ENCODE data around the gene NSUN5. TPM values are rescaled to one million over a fixed set of nuclear protein-coding genes. Genes with fewer than 3 reads are reported as not detected.
"Not testable (repeated sequence)": the region's sequence is repeated elsewhere in the genome, so short reads cannot be mapped to it uniquely, and the experiment has no call there.

The NSUN5 gene
- total RNA-seq, 4 donors from 2014 or later: 21.6 to 31.5 (median 27.1) TPM

DNA sequence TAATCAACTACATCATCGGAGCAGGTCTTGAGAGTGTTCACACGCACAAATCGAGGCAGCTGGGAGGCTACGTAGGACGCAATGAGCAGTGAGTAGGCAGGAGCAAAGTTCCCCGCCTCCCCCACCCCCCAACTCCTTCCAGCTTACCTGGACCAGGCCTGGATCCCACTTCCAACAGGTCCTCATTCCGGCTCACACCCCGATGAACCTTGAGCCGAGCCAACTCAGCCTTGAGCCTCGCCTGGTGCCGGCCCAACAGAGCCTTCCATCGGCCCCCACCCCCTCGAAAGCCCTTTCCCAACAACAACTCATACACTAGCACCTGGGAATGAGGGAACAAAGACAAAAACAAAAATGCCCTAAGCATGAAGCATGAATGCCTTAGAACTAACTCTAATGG is 1.2 kb downstream of the NSUN5 start:
- intact Hi-C loops (cut with DNase I): no loop called here
- peaks cover 11 to 23% (median 17%) of the 10 kb centered on the region in 4 donors for H3K4me1 ChIP-seq
- WGBS: 92% methylated on average over 13 of the region's 13 CpGs
- H3K4me3 ChIP-seq: peak overlapping the region in 2 of 4 donors; percentile 84 to 92
- no peak overlapping the region for H3K27ac ChIP-seq (replicated peaks in 1 of 4)
- peaks cover 16 to 47% (median 35%) of the 10 kb centered on the region in 4 donors for H3K36me3 ChIP-seq
- no peak for TF ChIP-seq POLR2AphosphoS5 (IDR thresholded peaks at IDR 0.05)
- TF ChIP-seq, protein P1, sequence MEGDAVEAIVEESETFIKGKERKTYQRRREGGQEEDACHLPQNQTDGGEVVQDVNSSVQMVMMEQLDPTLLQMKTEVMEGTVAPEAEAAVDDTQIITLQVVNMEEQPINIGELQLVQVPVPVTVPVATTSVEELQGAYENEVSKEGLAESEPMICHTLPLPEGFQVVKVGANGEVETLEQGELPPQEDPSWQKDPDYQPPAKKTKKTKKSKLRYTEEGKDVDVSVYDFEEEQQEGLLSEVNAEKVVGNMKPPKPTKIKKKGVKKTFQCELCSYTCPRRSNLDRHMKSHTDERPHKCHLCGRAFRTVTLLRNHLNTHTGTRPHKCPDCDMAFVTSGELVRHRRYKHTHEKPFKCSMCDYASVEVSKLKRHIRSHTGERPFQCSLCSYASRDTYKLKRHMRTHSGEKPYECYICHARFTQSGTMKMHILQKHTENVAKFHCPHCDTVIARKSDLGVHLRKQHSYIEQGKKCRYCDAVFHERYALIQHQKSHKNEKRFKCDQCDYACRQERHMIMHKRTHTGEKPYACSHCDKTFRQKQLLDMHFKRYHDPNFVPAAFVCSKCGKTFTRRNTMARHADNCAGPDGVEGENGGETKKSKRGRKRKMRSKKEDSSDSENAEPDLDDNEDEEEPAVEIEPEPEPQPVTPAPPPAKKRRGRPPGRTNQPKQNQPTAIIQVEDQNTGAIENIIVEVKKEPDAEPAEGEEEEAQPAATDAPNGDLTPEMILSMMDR (IDR thresholded peaks at IDR 0.05): no peak
- DNase-seq (ENCODE audit: extremely low spot score): no peak
- H3K9me3 ChIP-seq: no peaks in the 10 kb centered on the region
- H3K27me3 ChIP-seq: no peaks in the 10 kb centered on the region

DNA sequence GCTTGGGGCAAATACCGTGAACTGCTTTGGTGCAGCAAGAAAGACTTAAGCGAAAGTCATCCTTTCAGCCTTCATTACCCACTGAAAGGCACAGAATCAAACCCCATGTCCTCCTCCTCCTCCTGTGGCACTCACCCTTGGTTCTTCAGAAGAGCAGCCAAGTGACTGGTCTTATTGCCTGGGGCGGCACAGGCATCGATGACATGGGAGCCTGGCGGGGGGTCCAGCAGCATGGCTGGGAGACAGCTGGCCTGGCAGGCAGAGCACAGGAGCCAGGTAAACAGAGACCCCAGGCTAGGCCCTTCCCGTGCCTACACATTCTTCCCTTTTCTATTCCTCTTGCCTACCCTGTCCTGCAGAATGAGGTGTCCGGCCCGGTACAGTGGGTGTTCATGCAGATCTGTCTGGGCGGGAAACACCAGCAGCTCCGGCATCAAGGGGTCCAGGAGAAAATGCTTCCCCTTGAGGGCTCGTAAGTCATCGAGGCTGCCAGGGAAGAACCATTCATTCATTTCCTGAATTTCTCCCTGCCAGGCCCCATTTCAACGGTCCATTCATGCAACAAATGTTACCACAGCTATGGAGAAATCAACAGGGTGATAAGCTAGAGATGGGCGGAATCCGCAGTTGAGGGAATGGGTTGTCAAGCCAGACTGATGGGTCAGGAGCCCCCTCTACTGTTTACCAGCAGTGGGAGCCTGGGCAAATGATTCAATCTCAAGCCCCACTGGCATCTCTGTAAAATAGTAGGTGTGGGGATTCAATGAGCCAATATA is 3.8 kb downstream of the NSUN5 start:
- H3K4me3 ChIP-seq; H3K27ac ChIP-seq (replicated peaks in 1 of 4); H3K27me3 ChIP-seq; DNase-seq (ENCODE audit: extremely low spot score); H3K9me3 ChIP-seq; intact Hi-C loops (cut with DNase I): not testable (repeated sequence)
- WGBS: 72% methylated on average over 8 of the region's 15 CpGs
- Histone ChIP-seq H3K4me1 (peaks cover 11 to 23% (median 17%) of the 10 kb centered on the region in 4 donors), H3K36me3 (peaks cover 16 to 47% (median 35%) of the 10 kb centered on the region in 4 donors)

DNA sequence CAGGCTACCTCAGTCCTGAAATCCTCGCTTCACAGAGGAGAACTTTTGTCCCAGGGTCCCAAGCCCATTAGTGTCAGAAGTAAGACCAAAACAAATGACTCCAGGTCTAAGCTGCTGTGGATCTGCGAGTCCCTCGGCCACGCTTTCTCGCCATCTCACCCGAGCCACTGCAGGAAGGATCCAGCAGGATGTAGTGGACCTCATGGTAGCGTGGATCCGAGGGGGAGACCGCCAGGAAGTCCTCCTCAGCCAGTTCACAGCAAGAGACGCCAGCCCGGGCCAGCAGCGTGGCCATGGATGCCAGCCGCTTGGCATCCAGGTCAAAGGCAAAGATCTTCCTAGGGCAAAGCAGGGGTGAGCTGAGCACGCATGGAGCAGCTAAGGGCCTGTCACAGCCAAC is 4.6 kb downstream of the NSUN5 start:
- no peak overlapping the region for H3K4me3 ChIP-seq
- intact Hi-C loops (cut with DNase I): no loop called here
- TF ChIP-seq POLR2A (IDR thresholded peaks at IDR 0.05; ENCODE audit: low read depth): no peak
- TF ChIP-seq, protein P1 (IDR thresholded peaks at IDR 0.05): no peak
- no peak for TF ChIP-seq EP300 (IDR thresholded peaks at IDR 0.05)
- TF ChIP-seq POLR2AphosphoS5 (IDR thresholded peaks at IDR 0.05): no peak

DNA sequence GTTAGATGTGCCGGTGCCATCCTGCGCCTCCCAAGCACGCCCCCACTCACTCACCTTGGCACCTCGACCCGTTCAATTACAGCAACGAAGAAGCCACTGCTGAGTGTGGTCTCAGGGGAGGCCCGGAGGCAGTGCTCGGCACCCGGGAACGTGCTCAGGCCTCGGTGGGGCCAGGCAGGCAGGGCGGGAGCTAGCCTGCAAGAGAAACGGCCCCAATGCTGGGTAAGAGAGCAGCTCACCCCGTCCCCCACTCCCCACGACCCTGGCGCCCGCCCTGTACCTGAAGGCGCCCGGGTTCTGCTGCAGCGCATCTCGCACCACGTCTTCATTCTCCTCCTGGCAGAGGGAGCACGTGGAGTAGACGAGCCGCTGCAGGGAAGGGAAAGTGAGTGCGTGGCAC is 5.1 kb downstream of the NSUN5 start:
- 97% methylated on average over 12 of the region's 26 CpGs for WGBS
- no peak for TF ChIP-seq POLR2A (IDR thresholded peaks at IDR 0.05; ENCODE audit: low read depth)
- peaks cover 6 to 13% (median 8%) of the 10 kb centered on the region in 4 donors for H3K4me1 ChIP-seq
- no peaks in the 10 kb centered on the region for H3K27me3 ChIP-seq
- no peak overlapping the region for H3K4me3 ChIP-seq
- DNase-seq (ENCODE audit: extremely low spot score): no peak
- intact Hi-C loops (cut with DNase I): no loop called here
- H3K27ac ChIP-seq (replicated peaks in 1 of 4): no peak overlapping the region
- H3K36me3 ChIP-seq: peaks cover 16 to 47% (median 35%) of the 10 kb centered on the region in 4 donors
- H3K9me3 ChIP-seq: no peaks in the 10 kb centered on the region

More for the DNA sequence above, 4.6 kb downstream of the NSUN5 start:
- DNase-seq (ENCODE audit: extremely low spot score): no peak
- Histone ChIP-seq H3K9me3 (no peaks in the 10 kb centered on the region), H3K36me3 (peaks cover 16 to 47% (median 35%) of the 10 kb centered on the region in 4 donors), H3K27ac (replicated peaks in 1 of 4) (no peak overlapping the region), H3K4me1 (peaks cover 8 to 17% (median 13%) of the 10 kb centered on the region in 4 donors), H3K27me3 (no peaks in the 10 kb centered on the region)
- WGBS: 92% methylated on average over 10 of the region's 14 CpGs

DNA sequence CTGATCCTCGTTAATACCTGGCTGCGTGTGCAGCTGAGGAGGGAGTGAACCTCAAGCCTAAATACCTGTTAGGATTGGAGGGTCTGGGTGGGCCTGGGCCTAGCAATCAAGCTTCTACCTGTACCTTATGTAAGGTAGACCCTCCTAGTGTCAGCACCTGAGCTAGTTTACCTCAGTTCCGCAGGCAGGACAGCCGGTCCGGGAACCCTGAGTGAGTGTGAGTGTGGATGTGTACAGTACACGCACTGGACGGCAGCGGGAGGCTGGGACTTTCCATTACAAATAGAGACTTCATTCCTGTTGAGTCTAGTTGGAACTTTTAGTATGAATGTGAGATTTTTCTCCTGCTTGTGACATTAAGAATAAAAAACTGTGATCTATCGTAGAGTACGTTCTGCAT is 5.8 kb downstream of the NSUN5 start:
- H3K4me1 ChIP-seq; H3K27ac ChIP-seq (replicated peaks in 1 of 4); H3K4me3 ChIP-seq; intact Hi-C loops (cut with DNase I); H3K9me3 ChIP-seq; DNase-seq (ENCODE audit: extremely low spot score); H3K27me3 ChIP-seq: not testable (repeated sequence)
- 89% methylated on average over 10 of the region's 10 CpGs for WGBS
- H3K36me3 ChIP-seq: peaks cover 16 to 47% (median 35%) of the 10 kb centered on the region in 4 donors

DNA sequence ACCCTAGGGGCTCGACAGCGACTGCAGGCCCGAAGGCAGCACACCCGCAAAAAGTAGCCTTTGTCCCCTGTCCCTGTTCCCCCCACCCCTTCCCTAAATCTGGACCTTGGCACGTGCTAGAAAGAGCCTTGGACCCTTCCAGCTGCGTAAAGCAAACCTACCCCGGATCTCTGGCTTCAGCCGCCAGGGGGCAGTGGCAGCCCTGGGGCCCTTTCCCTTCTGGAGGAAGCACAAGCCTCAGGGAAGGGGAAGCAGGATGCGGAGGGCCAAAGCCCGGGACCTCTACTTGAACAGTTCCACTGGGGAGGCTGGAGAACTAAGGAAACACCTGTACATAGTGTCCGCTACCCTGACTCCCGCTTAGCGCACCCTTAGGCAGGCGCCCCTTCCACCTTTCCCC is 7.5 kb downstream of the NSUN5 start:
- peaks cover 16 to 34% (median 29%) of the 10 kb centered on the region in 4 donors for H3K36me3 ChIP-seq
- no CpG with 5 or more reads among the region's 14 CpGs for WGBS
- H3K4me1 ChIP-seq; intact Hi-C loops (cut with DNase I); DNase-seq (ENCODE audit: extremely low spot score); H3K9me3 ChIP-seq; H3K27me3 ChIP-seq; H3K4me3 ChIP-seq; H3K27ac ChIP-seq (replicated peaks in 1 of 4): not testable (repeated sequence)

DNA sequence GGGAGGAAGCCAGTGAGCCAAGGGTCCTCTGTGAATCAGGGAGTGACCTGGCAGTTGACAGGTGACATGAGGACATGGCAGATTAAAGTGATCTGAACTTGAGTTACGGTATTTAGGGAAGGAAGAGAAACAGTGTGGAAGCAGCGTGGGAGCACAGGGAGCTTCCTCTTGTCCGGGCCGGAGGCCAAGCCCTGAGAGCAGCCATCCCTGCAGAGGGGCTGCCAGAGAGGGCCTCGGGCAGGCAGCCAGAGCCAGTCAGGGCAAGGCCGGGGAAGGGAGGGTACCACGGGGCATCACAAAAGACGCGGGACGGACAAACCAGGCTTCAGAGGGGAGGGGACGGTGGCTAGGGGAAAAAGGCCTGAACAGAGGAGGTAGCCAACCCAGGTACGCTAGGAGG is 8.8 kb downstream of the NSUN5 start:
- WGBS: 27% methylated on average over 3 of the region's 12 CpGs
- H3K9me3 ChIP-seq; H3K4me3 ChIP-seq; intact Hi-C loops (cut with DNase I); H3K27me3 ChIP-seq; H3K27ac ChIP-seq (replicated peaks in 1 of 4); DNase-seq (ENCODE audit: extremely low spot score); H3K4me1 ChIP-seq: not testable (repeated sequence)
- peaks cover 16 to 22% (median 21%) of the 10 kb centered on the region in 4 donors for H3K36me3 ChIP-seq

DNA sequence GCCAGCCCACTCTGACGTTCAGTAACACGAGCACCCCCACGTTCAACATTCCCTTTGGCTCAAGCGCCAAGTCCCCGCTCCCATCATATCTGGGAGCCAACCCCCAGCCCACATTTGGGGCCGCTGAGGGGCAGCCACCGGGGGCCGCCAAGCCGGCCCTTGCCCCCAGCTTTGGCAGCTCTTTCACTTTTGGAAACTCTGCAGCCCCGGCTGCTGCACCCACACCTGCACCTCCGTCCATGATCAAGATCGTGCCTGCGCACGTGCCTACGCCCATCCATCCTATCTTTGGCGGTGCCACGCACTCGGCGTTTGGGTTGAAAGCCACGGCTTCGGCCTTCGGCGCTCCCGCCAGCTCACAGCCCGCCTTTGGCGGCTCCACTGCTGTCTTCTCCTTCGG is 10.9 kb downstream of the NSUN5 start:
- DNase-seq (ENCODE audit: extremely low spot score); H3K4me1 ChIP-seq: not testable (repeated sequence)
- WGBS: 96% methylated on average over 18 of the region's 27 CpGs

DNA sequence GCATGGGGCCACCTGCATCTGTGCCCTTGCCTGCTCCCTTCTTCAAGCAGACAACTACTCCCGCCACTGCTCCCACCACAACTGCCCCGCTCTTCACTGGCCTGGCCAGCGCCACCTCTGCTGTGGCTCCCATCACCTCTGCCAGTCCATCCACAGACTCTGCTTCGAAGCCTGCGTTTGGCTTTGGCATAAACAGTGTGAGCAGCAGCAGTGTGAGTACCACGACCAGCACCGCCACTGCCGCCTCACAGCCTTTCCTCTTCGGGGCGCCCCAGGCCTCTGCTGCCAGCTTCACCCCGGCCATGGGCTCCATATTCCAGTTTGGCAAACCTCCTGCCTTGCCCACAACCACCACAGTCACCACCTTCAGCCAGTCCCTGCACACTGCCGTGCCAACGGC is 11.4 kb downstream of the NSUN5 start:
- H3K27me3 ChIP-seq; H3K4me1 ChIP-seq; H3K27ac ChIP-seq (replicated peaks in 1 of 4); DNase-seq (ENCODE audit: extremely low spot score); H3K9me3 ChIP-seq; H3K36me3 ChIP-seq; intact Hi-C loops (cut with DNase I); H3K4me3 ChIP-seq: not testable (repeated sequence)
- no CpG with 5 or more reads among the region's 13 CpGs for WGBS

More for the DNA sequence above, 10.9 kb downstream of the NSUN5 start:
- H3K27ac ChIP-seq (replicated peaks in 1 of 4); intact Hi-C loops (cut with DNase I); H3K9me3 ChIP-seq; H3K36me3 ChIP-seq; H3K27me3 ChIP-seq; H3K4me3 ChIP-seq: not testable (repeated sequence)

DNA sequence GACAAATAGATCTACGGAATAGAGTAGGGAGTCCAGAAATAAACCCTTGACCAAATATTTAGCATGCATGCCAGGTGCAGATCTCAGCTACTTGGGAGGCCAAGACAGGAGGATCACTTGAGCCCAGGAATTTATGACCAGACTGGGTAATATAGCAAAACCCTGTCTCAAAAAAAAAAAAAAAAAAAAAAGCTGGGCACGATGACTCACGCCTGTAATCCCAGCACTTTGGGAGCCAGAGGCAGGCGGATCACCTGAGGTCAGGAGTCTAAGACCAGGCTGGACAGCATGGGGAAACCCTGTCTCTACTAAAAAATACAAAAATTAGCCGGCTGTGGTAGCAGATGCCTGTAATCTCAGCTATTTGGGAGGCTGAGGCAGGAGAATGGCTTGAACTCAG is 31.4 kb downstream of the NSUN5 start:
- WGBS: 45% methylated on average over 4 of the region's 5 CpGs
- DNase-seq (ENCODE audit: extremely low spot score); H3K36me3 ChIP-seq; H3K27ac ChIP-seq (replicated peaks in 1 of 4); H3K4me3 ChIP-seq; H3K4me1 ChIP-seq; intact Hi-C loops (cut with DNase I); H3K9me3 ChIP-seq; H3K27me3 ChIP-seq: not testable (repeated sequence)

All from esophagus muscularis mucosa (tissue), 4 donors.